Endothelial cell of umbilical vein (primary cell): ENCODE measurements around the gene COX7B2. TPM values are rescaled to one million over a fixed set of nuclear protein-coding genes. Genes with fewer than 3 reads are reported as not detected.

Experiments
- BruUV-seq: library from RNA; stranded (reverse); fragments of 400-500 nt; replicated peaks from 2 replicates; lab custom pipeline; 2021; lab: Mats Ljungman, UMichigan
- CTCF ChIA-PET: fragments of 300-600, 350-600 bp; sonication (Branson Sonifier 250); formaldehyde crosslinking; loops from one replicate; lab custom pipeline; 2021; ENCODE audit warnings: antibody characterized with exemption, inconsistent platforms; lab: Charles Lee
- POLR2A ChIA-PET: fragments of 300-600, 350-600 bp; sonication (Branson Sonifier 250); formaldehyde crosslinking; loops from one replicate; lab custom pipeline; 2021; ENCODE audit warnings: antibody characterized with exemption, inconsistent platforms; lab: Charles Lee
- DNase-seq: peaks from one replicate; pipeline ENCODE4 v3.0.0-alpha.2; 2011; ENCODE audit warnings: low read depth, low spot score
- FAIRE-seq: peaks from 2 replicates; lab custom pipeline; 2011; peaks lifted over from hg19 to GRCh38; lab: Jason Lieb, UNC
- H2AFZ ChIP-seq: 2 replicates; pipeline ENCODE4 v1.6.0; 2012; ENCODE audit warnings: low read depth, low read length, control low read depth, inconsistent platforms
- H3K27ac ChIP-seq: 2 replicates; pipeline ENCODE4 v1.5.1; 2011; ENCODE audit warnings: low read depth, mild to moderate bottlenecking, control low read depth, low read length, moderate library complexity; ENCODE audit not compliant: insufficient read depth
- H3K27me3 ChIP-seq, 2 experiments: 2 replicates each; pipeline versions ENCODE4 v1.6.0 to v1.6.1; 2011; ENCODE audit warnings: low read length in 2 of 2, mixed read lengths in 1 of 2; ENCODE audit not compliant: control insufficient read depth in 2 of 2, insufficient read depth in 2 of 2
- H3K36me3 ChIP-seq, 2 experiments: 2 replicates in 1 of 2; 3 replicates in 1 of 2; pipeline ENCODE4 v1.5.1; 2011; ENCODE audit warnings: low read length in 2 of 2, mild to moderate bottlenecking in 1 of 2, moderate library complexity in 1 of 2; ENCODE audit not compliant: control insufficient read depth in 2 of 2, insufficient read depth in 2 of 2; ENCODE audit errors: extremely low read depth in 1 of 2
- H3K4me1 ChIP-seq: 3 replicates; pipeline ENCODE4 v1.5.1; 2011; ENCODE audit warnings: mild to moderate bottlenecking, low read length; ENCODE audit not compliant: control insufficient read depth, insufficient read depth; ENCODE audit errors: extremely low read depth
- H3K4me2 ChIP-seq: 2 replicates; pipeline ENCODE4 v1.6.1; 2011; ENCODE audit warnings: low read length, control low read depth, mixed read lengths; ENCODE audit not compliant: insufficient read depth
- H3K4me3 ChIP-seq, 3 experiments: fragments of 200-600 bp in 1 of 3; sonication (generic), shearing (Covaris generic) in 1 of 3; replicated peaks in 1 of 3; 2 replicates each; pipeline ENCODE4 v1.5.1; 2011 to 2016; ENCODE audit warnings: control low read depth in 3 of 3, low read length in 3 of 3, mild to moderate bottlenecking in 2 of 3, inconsistent platforms in 1 of 3, low read depth in 1 of 3, moderate library complexity in 1 of 3; ENCODE audit not compliant: insufficient read depth in 1 of 3
- H3K79me2 ChIP-seq: 2 replicates; pipeline ENCODE4 v1.6.0; 2012; ENCODE audit warnings: low read length, inconsistent platforms; ENCODE audit not compliant: control insufficient read depth, insufficient read depth
- H3K9ac ChIP-seq: replicated peaks from 2 replicates; pipeline ENCODE3; 2011; ENCODE audit warnings: low read length, control low read depth; ENCODE audit not compliant: insufficient read depth; ENCODE audit errors: extremely low read depth
- H3K9me1 ChIP-seq: replicated peaks from 3 replicates; pipeline ENCODE4 v1.6.0; 2011; ENCODE audit warnings: mild to moderate bottlenecking, low read length; ENCODE audit not compliant: control insufficient read depth, insufficient read depth; ENCODE audit errors: extremely low read depth
- H3K9me3 ChIP-seq: replicated peaks from 2 replicates; pipeline ENCODE4 v1.5.1; 2012; ENCODE audit warnings: low read length, inconsistent platforms; ENCODE audit not compliant: control insufficient read depth, insufficient read depth
- H4K20me1 ChIP-seq: replicated peaks from 2 replicates; pipeline ENCODE3; 2011; ENCODE audit warnings: mild to moderate bottlenecking, low read length; ENCODE audit not compliant: control insufficient read depth, insufficient read depth; ENCODE audit errors: extremely low read depth
- EZH2 ChIP-seq: IDR thresholded peaks from 2 replicates; pipeline ENCODE4 v1.6.1; 2012; ENCODE audit warnings: borderline replicate concordance, low read depth, mild to moderate bottlenecking, moderate library complexity, low read length, inconsistent platforms; ENCODE audit not compliant: severe bottlenecking
- FOS ChIP-seq: IDR thresholded peaks from 2 replicates; pipeline ENCODE4 v1.6.1; 2011; ENCODE audit warnings: mild to moderate bottlenecking, low read length, moderate library complexity, borderline replicate concordance; ENCODE audit not compliant: insufficient read depth
- GATA2 ChIP-seq: IDR thresholded peaks from 2 replicates; pipeline ENCODE4 v1.7.0; 2011; ENCODE audit warnings: low read depth, mild to moderate bottlenecking, moderate library complexity, mixed read lengths, low read length; ENCODE audit not compliant: insufficient read length, insufficient read depth
- POLR2A ChIP-seq: IDR thresholded peaks from 2 replicates; pipeline ENCODE4 v1.6.1; 2012; ENCODE audit warnings: low read depth, mild to moderate bottlenecking, control low read depth, low read length
- POLR2AphosphoS5 ChIP-seq: IDR thresholded peaks from 2 replicates; pipeline ENCODE4 v1.6.1; 2012; ENCODE audit warnings: low read depth, mild to moderate bottlenecking, control low read depth, low read length, moderate library complexity; ENCODE audit not compliant: insufficient read depth
- dilution Hi-C: fragments of 300-500 bp; cut with MboI; formaldehyde crosslinking; loops from one replicate; pipeline ENCODE4 v1.15.0; 2019; ENCODE audit warnings: low sequenced_read_pairs; ENCODE audit not compliant: extremely low pct_ligation_motif_present
- intact Hi-C: fragments of 100-400 bp; cut with micrococcal nuclease; formaldehyde crosslinking; loops from one replicate; pipeline ENCODE4 v1.10.0; 2022
- polyA plus RNA-seq, 4 experiments: library from polyadenylated mRNA; depleted of rRNA in 3 of 4; stranded (reverse) in 3 of 4; unstranded in 1 of 4; fragments of >200 nt; gene quantifications; 2 replicates each; pipeline versions ENCODE4 v1.2.1 to v1.2.3, GENCODE V29; 2011 to 2012; ENCODE audit warnings: missing spikeins in 1 of 4
- total RNA-seq: library from RNA; stranded (reverse); gene quantifications from 2 replicates; pipeline ENCODE4 v1.2.3, GENCODE V29; 2021
- TF ChIP-seq, protein P1 (sequence below), 2 donors: IDR thresholded peaks; 1 replicate in 1 of 2; 2 replicates in 1 of 2; pipeline ENCODE4 v1.5.1; 2011; ENCODE audit warnings: low read length in 2 of 2, mild to moderate bottlenecking in 2 of 2, moderate library complexity in 2 of 2, control low read depth in 1 of 2, inconsistent platforms in 1 of 2, low read depth in 1 of 2; ENCODE audit not compliant: insufficient read depth in 1 of 2; ENCODE audit errors: extremely low read depth in 1 of 2
- TF ChIP-seq, protein P2 (sequence below): IDR thresholded peaks from 2 replicates; pipeline ENCODE4 v1.6.1; 2011; ENCODE audit not compliant: insufficient read depth, insufficient read length

The COX7B2 gene
- total and polyA plus RNA-seq, 2 donors (not counting 3 experiments of a cell fraction or from before 2014, with no cell fraction given), result not detected

DNA sequence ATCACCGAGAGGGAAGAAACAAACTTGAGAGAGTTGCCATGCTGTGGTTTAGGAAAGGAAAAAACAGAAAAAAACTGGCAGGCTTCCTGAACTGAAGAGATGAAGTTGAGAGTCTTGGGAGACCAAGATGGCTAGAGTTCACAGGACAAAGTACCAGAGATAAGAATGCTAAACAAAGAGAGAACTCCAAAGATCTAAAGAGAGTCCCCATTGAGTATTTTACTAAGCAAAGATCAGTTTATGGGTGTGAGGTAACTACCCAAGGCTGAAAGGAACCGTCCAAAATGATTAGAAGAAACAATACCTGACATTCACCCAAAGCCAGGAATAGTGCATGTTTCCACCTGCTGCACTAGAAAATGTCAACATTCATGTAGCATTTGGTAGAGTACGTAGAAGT is 21.8 kb upstream of the COX7B2 start:
- peaks cover 0 to 9% of the 10 kb centered on the region in 2 experiments for H3K27me3 ChIP-seq
- intact Hi-C loops (loop anchor here (10.0 kb wide), 1 partner anchor 1004 kb away; no protein-coding TSS in a partner anchor), dilution Hi-C loops (no loop called here)
- H3K4me1 ChIP-seq, result no peaks in the 10 kb centered on the region
- H3K36me3 ChIP-seq, result no peaks in the 10 kb centered on the region
- BruUV-seq, result no TSS peak
- POLR2A ChIA-PET, result no interaction called here
- H2AFZ ChIP-seq, result no peak overlapping the region
- FAIRE-seq, result no peak
- no peak for DNase-seq
- H4K20me1 ChIP-seq, result no peaks in the 10 kb centered on the region
- H3K9ac ChIP-seq, result no peak overlapping the region
- H3K79me2 ChIP-seq, result no peaks in the 10 kb centered on the region
- H3K9me3 ChIP-seq, result no peaks in the 10 kb centered on the region
- H3K4me2 ChIP-seq, result no peak overlapping the region
- H3K9me1 ChIP-seq, result no peaks in the 10 kb centered on the region
- TF ChIP-seq POLR2AphosphoS5 (no peak), GATA2 (no peak), FOS (no peak), POLR2A (no peak), EZH2 (no peak)
- TF ChIP-seq, protein P1, sequence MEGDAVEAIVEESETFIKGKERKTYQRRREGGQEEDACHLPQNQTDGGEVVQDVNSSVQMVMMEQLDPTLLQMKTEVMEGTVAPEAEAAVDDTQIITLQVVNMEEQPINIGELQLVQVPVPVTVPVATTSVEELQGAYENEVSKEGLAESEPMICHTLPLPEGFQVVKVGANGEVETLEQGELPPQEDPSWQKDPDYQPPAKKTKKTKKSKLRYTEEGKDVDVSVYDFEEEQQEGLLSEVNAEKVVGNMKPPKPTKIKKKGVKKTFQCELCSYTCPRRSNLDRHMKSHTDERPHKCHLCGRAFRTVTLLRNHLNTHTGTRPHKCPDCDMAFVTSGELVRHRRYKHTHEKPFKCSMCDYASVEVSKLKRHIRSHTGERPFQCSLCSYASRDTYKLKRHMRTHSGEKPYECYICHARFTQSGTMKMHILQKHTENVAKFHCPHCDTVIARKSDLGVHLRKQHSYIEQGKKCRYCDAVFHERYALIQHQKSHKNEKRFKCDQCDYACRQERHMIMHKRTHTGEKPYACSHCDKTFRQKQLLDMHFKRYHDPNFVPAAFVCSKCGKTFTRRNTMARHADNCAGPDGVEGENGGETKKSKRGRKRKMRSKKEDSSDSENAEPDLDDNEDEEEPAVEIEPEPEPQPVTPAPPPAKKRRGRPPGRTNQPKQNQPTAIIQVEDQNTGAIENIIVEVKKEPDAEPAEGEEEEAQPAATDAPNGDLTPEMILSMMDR (IDR thresholded peaks at IDR 0.05; ENCODE audit: extremely low read depth in 1 of 2, insufficient read depth in 1 of 2, low read depth in 1 of 2, low read length in 2 of 2), result no peak
- TF ChIP-seq, protein P2, sequence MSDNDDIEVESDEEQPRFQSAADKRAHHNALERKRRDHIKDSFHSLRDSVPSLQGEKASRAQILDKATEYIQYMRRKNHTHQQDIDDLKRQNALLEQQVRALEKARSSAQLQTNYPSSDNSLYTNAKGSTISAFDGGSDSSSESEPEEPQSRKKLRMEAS, result no peak
- CTCF ChIA-PET, result interaction anchor here (1.4 to 5.4 kb wide), 2 partner anchors 102 to 191 kb away, joined by 6 to 110 read pairs; no protein-coding TSS in a partner anchor
- no peak overlapping the region for H3K4me3 ChIP-seq
- H3K27ac ChIP-seq, result no peak overlapping the region
